RWPE2 (cell line): Measurements from ENCODE around the gene SLC6A3.
A peak's percentile ranks its signal among the peaks of the same experiment; 100 is the strongest.

ENCODE experiments used
- ATAC-seq: fragments of 200-7000 bp; cut with Tn5 transposase; 3 replicates; pipeline ENCODE4 v1.9.1; 2021; ENCODE audit warnings: low read depth
- DNase-seq: peaks from one replicate; pipeline ENCODE4 v3.0.0-alpha.2; 2020; ENCODE audit warnings: low spot score
- H3K27ac ChIP-seq: fragments of 450-650 bp; 2 replicates; pipeline ENCODE4 v1.5.1; 2017; ENCODE audit warnings: mild to moderate bottlenecking; ENCODE audit not compliant: poor library complexity, severe bottlenecking
- H3K27me3 ChIP-seq: fragments of 250-450 bp; sonication (Bioruptor Pico); 2 replicates; pipeline ENCODE4 v1.5.1; 2021; ENCODE audit warnings: mild to moderate bottlenecking, moderate library complexity; ENCODE audit not compliant: insufficient read depth, poor library complexity, severe bottlenecking
- H3K36me3 ChIP-seq: fragments of 250-450 bp; sonication (Bioruptor Pico); 2 replicates; pipeline ENCODE4 v1.5.1; 2020; ENCODE audit warnings: low read depth, mild to moderate bottlenecking, moderate library complexity
- H3K4me1 ChIP-seq: fragments of 250-450 bp; sonication (Bioruptor Pico); 2 replicates; pipeline ENCODE4 v1.5.1; 2021; ENCODE audit warnings: mild to moderate bottlenecking, moderate library complexity; ENCODE audit not compliant: insufficient read depth, poor library complexity, severe bottlenecking
- H3K4me3 ChIP-seq: fragments of 250-450 bp; sonication (Bioruptor Pico); 2 replicates; pipeline ENCODE4 v1.5.1; 2021; ENCODE audit warnings: mild to moderate bottlenecking, moderate library complexity; ENCODE audit not compliant: severe bottlenecking
- H3K9me3 ChIP-seq: fragments of 250-450 bp; sonication (Bioruptor Pico); 2 replicates; pipeline ENCODE4 v1.5.1; 2021; ENCODE audit warnings: mild to moderate bottlenecking, moderate library complexity; ENCODE audit not compliant: severe bottlenecking
- CTCF ChIP-seq: fragments of 450-650 bp; IDR thresholded peaks from one replicate; pipeline ENCODE4 v1.5.1; 2017; ENCODE audit warnings: mild to moderate bottlenecking, moderate library complexity; ENCODE audit not compliant: poor library complexity, severe bottlenecking

SLC6A3 gene

DNA sequence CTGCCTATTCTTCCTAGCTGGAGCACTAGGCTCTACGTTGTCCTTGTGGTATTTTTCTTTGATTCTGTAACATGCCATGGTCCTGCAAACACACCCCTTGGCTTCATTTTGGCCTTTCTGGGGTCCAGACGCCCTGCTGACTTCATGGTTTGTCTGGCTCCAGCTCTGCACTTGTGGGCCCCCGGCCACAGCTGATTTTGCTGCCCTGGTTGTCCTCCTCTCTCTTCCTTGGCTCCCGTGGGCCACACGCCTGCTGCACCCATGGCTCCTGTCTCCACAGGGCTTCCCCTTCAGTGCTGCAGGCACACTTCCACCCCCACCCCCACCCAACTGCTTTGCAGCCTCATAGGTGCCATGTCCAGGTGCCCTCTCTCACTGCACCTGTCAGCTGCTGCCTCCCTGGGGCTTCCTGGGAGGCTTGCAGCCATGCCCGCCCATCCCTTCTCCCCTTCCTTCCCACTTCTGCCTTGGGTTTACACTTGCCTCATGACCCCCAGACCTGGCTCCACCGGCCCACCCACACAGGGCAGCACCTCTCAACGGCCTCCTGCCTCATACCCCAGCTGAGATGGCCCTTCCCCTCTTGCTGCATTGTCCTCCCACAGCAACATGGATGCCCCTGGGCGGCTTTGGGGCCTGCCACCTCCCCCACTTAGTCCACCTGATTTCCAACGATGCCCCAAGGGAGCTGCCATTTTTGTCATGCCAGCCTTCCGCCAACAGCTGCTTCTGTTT, 25.6 kb downstream of the SLC6A3 start:
- Histone ChIP-seq H3K36me3 (no peaks in the 10 kb centered on the region), H3K9me3 (no peaks in the 10 kb centered on the region), H3K4me1 (no peaks in the 10 kb centered on the region), H3K27ac (no peak overlapping the region), H3K27me3 (no peaks in the 10 kb centered on the region), H3K4me3 (no peak overlapping the region)
- no peak for ATAC-seq
- no peak for TF ChIP-seq CTCF
- DNase-seq = peak; percentile 51

DNA sequence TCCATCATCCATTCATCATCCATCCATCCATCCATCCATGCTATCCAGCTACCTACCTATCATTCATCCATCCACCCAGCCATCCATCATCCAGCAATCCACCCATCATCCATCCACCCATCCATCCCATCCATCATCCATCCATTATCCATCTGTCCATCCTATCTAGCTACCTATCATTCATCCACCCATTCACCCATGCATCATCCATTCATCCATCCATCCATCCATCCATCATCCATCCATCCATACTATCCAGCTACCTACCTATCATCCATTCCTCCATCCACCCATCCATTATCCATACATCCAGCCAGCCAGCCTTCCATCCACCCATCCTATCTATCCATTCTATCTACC, 26.3 kb downstream of the SLC6A3 start:
- no peaks in the 10 kb centered on the region for H3K36me3 ChIP-seq
- no peak overlapping the region for H3K27ac ChIP-seq
- TF ChIP-seq CTCF = no peak
- H3K27me3 ChIP-seq = no peaks in the 10 kb centered on the region
- H3K4me3 ChIP-seq = no peak overlapping the region
- DNase-seq (no peak), ATAC-seq (no peak)
- H3K9me3 ChIP-seq = no peaks in the 10 kb centered on the region
- no peaks in the 10 kb centered on the region for H3K4me1 ChIP-seq

DNA sequence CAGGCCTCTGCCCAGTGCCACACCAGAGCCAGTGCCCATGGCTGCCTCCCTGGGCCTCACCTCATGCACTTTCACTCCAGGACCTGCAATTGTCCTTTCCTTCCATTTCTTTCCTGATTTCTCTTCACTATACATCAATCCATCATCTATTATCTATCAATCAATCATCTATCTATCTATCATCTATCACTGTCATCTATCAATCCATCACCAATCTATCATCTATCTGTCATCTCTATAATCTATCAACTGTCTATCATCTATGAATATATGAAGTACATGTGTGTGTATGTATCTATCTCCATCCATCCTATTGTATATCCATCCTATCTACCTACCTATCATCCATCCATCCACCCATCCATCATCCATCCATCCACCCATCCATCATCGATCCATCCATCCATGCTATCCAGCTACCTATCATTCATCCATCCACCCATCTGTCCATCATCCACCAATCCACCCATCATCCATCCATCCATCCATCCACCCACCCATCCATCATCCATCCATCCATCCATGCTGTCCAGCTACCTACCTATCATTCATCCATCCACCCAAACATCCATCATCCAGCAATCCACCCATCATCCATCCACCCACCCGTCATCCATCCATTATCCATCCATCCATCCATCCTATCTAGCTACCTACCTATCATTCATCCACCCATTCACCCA, 26.9 kb downstream of the SLC6A3 start:
- H3K9me3 ChIP-seq = no peaks in the 10 kb centered on the region
- TF ChIP-seq CTCF = no peak
- no peak for DNase-seq
- H3K27me3 ChIP-seq = no peaks in the 10 kb centered on the region
- no peak overlapping the region for H3K27ac ChIP-seq
- ATAC-seq = no peak
- no peaks in the 10 kb centered on the region for H3K4me1 ChIP-seq
- H3K4me3 ChIP-seq = no peak overlapping the region
- H3K36me3 ChIP-seq = no peaks in the 10 kb centered on the region

DNA sequence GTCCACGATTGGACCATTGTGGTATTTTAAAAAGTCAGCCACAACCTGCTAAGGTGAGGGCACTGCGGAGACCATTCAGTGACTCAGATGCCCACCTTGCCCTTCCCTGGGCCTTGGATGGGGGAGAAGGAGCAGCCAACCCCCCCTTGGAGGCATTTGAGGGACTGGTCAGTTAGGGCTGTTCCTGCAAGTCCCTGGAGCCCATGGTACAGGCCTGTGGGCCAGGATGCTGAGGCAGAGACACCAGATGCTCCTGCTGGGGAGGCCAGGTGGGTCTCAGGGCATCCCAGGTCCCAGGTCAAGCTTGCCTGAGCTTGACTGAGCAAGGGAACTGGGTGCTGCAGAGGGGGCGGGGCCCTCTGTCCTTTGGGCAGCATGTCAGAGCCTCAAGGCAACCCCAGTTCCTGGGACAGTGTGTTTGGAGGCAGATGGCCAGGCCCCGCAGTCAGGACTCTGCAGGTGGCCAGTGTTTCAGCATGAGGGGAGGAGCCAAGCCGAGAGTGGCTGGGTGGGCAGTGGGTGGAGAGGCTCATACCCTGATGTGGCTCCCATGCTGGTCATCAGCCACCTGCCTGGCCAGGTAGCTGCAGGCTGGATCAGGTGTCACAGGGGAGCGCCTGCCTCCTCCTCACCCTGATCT, 27.5 kb downstream of the SLC6A3 start:
- Histone ChIP-seq H3K4me3 (no peak overlapping the region), H3K9me3 (no peaks in the 10 kb centered on the region), H3K27ac (no peak overlapping the region), H3K4me1 (no peaks in the 10 kb centered on the region), H3K27me3 (peaks cover 6% of the 10 kb centered on the region), H3K36me3 (no peaks in the 10 kb centered on the region)
- DNase-seq = peak; percentile 57
- TF ChIP-seq CTCF = no peak
- no peak for ATAC-seq
